Measurements from ENCODE around the gene SPRED1. TPM values are rescaled to one million over a fixed set of nuclear protein-coding genes. Genes with fewer than 3 reads are reported as not detected.

Gene SPRED1
- total RNA-seq, 2 experiments from 2014 or later: 7.5 to 21.1 TPM

DNA sequence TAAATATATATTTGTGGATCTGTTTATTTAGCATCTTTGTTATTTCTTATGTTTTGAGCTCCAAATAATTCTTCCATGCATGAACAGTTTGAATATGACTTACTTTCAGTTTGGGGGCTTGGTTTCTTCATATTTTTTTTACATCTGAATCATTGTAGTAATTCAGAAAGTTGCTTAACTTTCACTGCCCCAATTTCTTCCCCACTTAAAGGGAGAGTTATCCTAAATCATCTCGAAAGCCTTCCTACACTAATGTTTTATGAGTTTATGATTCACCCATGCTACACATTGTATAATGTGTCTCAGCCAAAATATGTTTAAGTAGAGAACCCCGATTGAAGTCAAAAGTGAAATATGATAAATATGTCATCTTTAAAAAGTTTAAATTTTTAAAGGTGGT, 47.8 kb downstream of the SPRED1 start:
- ChIA-PET CTCF (ENCODE audit: unreplicated experiment) (no interaction called here), POLR2A (interaction anchor here (1.0 to 1.4 kb wide), 2 partner anchors 17 to 232 kb away, joined by 3 read pairs; no protein-coding TSS in a partner anchor)
- Histone ChIP-seq H3K9me3 (ENCODE audit: low read length) (no peaks in the 10 kb centered on the region), H3K4me2 (ENCODE audit: low read length) (no peak overlapping the region), H3K36me3 (ENCODE audit: insufficient read depth, low read length) (no peaks in the 10 kb centered on the region), H3K4me3 (ENCODE audit: low read depth, low read length, poor library complexity, severe bottlenecking) (no peak overlapping the region), H4K20me1 (ENCODE audit: insufficient read depth, low read length) (no peaks in the 10 kb centered on the region), H3K4me1 (ENCODE audit: insufficient read depth, low read length, poor library complexity, severe bottlenecking) (no peaks in the 10 kb centered on the region), H3K79me2 (ENCODE audit: insufficient read depth, low read depth, low read length) (no peaks in the 10 kb centered on the region), H3K9me2 (ENCODE audit: insufficient read depth, low read length) (no peaks in the 10 kb centered on the region), H3K27ac (ENCODE audit: low read depth, low read length, poor library complexity, severe bottlenecking) (no peak overlapping the region), H2AFZ (ENCODE audit: low read length) (no peak overlapping the region)
- no peak for DNase-seq (ENCODE audit: low spot score)
- no TSS peak for BruUV-seq (replicated peaks)
- intact Hi-C loops (cut with micrococcal nuclease; ENCODE audit: unreplicated experiment): no loop called here
- TF ChIP-seq, protein P1, sequence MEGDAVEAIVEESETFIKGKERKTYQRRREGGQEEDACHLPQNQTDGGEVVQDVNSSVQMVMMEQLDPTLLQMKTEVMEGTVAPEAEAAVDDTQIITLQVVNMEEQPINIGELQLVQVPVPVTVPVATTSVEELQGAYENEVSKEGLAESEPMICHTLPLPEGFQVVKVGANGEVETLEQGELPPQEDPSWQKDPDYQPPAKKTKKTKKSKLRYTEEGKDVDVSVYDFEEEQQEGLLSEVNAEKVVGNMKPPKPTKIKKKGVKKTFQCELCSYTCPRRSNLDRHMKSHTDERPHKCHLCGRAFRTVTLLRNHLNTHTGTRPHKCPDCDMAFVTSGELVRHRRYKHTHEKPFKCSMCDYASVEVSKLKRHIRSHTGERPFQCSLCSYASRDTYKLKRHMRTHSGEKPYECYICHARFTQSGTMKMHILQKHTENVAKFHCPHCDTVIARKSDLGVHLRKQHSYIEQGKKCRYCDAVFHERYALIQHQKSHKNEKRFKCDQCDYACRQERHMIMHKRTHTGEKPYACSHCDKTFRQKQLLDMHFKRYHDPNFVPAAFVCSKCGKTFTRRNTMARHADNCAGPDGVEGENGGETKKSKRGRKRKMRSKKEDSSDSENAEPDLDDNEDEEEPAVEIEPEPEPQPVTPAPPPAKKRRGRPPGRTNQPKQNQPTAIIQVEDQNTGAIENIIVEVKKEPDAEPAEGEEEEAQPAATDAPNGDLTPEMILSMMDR (conservative IDR thresholded peaks at IDR 0.05; ENCODE audit: low read length): no peak
- no peak for TF ChIP-seq EZH2phosphoT487 (IDR thresholded peaks at IDR 0.05; ENCODE audit: borderline replicate concordance, low read depth, low read length)

DNA sequence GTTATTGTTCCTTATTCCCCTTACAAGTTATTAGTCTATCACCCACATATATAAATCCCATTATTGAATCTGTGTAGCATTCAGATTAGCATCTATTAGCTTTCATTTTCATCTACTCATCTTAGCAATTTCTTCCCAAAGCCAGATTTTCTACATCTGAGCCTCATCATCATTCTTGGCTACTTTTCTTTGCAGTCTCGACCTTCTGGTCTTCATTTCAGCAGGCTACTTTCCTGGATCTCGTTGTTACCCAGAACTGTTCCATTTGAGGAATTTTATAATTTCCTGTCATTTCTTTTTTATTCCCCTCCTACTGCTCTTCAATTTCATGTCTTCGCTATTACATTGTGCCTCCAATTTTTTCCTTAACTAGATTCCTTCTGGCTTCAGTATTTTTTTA, 51.8 kb downstream of the SPRED1 start:
- H3K9me3 ChIP-seq (ENCODE audit: low read length): no peaks in the 10 kb centered on the region
- H3K36me3 ChIP-seq (ENCODE audit: insufficient read depth, low read length): no peaks in the 10 kb centered on the region
- POLR2A ChIA-PET: interaction anchor here (0.7 kb wide), 1 partner anchor 116 kb away, joined by 4 read pairs; no protein-coding TSS in a partner anchor
- no peak for DNase-seq (ENCODE audit: low spot score)
- H3K9me2 ChIP-seq (ENCODE audit: insufficient read depth, low read length): no peaks in the 10 kb centered on the region
- no peak overlapping the region for H3K4me2 ChIP-seq (ENCODE audit: low read length)
- BruUV-seq (replicated peaks): no TSS peak
- peaks cover 9% of the 10 kb centered on the region for H3K4me1 ChIP-seq (ENCODE audit: insufficient read depth, low read length, poor library complexity, severe bottlenecking)
- H3K4me3 ChIP-seq (ENCODE audit: low read depth, low read length, poor library complexity, severe bottlenecking): no peak overlapping the region
- no peak overlapping the region for H2AFZ ChIP-seq (ENCODE audit: low read length)
- no peaks in the 10 kb centered on the region for H4K20me1 ChIP-seq (ENCODE audit: insufficient read depth, low read length)
- CTCF ChIA-PET (ENCODE audit: unreplicated experiment): no interaction called here
- H3K27ac ChIP-seq (ENCODE audit: low read depth, low read length, poor library complexity, severe bottlenecking): no peak overlapping the region
- no peaks in the 10 kb centered on the region for H3K79me2 ChIP-seq (ENCODE audit: insufficient read depth, low read depth, low read length)
- intact Hi-C loops (cut with micrococcal nuclease; ENCODE audit: unreplicated experiment): no loop called here
- TF ChIP-seq EZH2phosphoT487 (IDR thresholded peaks at IDR 0.05; ENCODE audit: borderline replicate concordance, low read depth, low read length): no peak
- TF ChIP-seq, protein P1 (conservative IDR thresholded peaks at IDR 0.05; ENCODE audit: low read length): no peak

DNA sequence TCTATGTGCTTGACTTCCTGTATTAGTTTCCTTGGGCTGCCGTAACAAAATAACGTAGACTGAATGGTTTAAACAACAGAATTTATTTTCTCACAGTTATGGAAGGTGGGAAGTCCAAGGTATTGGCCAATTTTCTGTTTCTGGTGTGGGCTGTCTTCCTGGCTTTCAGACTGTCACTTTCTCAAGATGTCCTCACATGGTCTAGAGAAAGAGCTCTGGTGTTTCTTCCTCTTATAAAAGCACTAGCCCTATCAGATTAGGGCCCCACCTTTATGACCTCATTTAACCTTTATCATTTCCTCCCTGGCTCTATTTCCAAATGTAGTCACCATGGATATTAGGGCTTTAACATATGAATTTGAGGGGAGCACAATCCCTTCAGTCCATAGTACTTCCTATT, 54.6 kb downstream of the SPRED1 start:
- intact Hi-C loops (cut with micrococcal nuclease; ENCODE audit: unreplicated experiment): no loop called here
- TF ChIP-seq, protein P1 (conservative IDR thresholded peaks at IDR 0.05; ENCODE audit: low read length): no peak
- TF ChIP-seq EZH2phosphoT487 (IDR thresholded peaks at IDR 0.05; ENCODE audit: borderline replicate concordance, low read depth, low read length): no peak
- H3K79me2 ChIP-seq (ENCODE audit: insufficient read depth, low read depth, low read length): no peaks in the 10 kb centered on the region
- no peak for DNase-seq (ENCODE audit: low spot score)
- no peak overlapping the region for H3K27ac ChIP-seq (ENCODE audit: low read depth, low read length, poor library complexity, severe bottlenecking)
- no peaks in the 10 kb centered on the region for H3K36me3 ChIP-seq (ENCODE audit: insufficient read depth, low read length)
- no peaks in the 10 kb centered on the region for H4K20me1 ChIP-seq (ENCODE audit: insufficient read depth, low read length)
- H3K9me3 ChIP-seq (ENCODE audit: low read length): no peaks in the 10 kb centered on the region
- H3K4me2 ChIP-seq (ENCODE audit: low read length): no peak overlapping the region
- H3K4me3 ChIP-seq (ENCODE audit: low read depth, low read length, poor library complexity, severe bottlenecking): no peak overlapping the region
- H3K9me2 ChIP-seq (ENCODE audit: insufficient read depth, low read length): no peaks in the 10 kb centered on the region
- CTCF ChIA-PET (ENCODE audit: unreplicated experiment): no interaction called here
- peaks cover 9% of the 10 kb centered on the region for H3K4me1 ChIP-seq (ENCODE audit: insufficient read depth, low read length, poor library complexity, severe bottlenecking)
- POLR2A ChIA-PET: interaction anchor here (0.7 to 1.7 kb wide), 3 partner anchors 13 to 466 kb away, joined by 3 read pairs; no protein-coding TSS in a partner anchor
- H2AFZ ChIP-seq (ENCODE audit: low read length): no peak overlapping the region
- BruUV-seq (replicated peaks): no TSS peak

Measured in OCI-LY7 (cell line).